Esophagus muscularis mucosa (tissue), 4 donors: Measurements from ENCODE around the gene HSF4. TPM values are rescaled to one million over a fixed set of nuclear protein-coding genes. Genes with fewer than 3 reads are reported as not detected.

Source experiments
- DNase-seq: peaks from one replicate; pipeline ENCODE4 v3.0.0-alpha.2; 2017; ENCODE audit errors: extremely low spot score
- H3K27ac ChIP-seq, 4 donors: fragments of 200-600 bp; sonication (generic); replicated peaks in 1 of 4; 1 replicate in 3 of 4; 2 replicates in 1 of 4; pipeline ENCODE4 v1.5.1; 2016 to 2019; ENCODE audit warnings: mild to moderate bottlenecking in 1 of 4
- H3K27me3 ChIP-seq, 4 donors: fragments of 200-600 bp; sonication (generic); one replicate each; pipeline versions ENCODE4 v1.5.1 to v1.6.0; 2016 to 2019
- H3K36me3 ChIP-seq, 4 donors: fragments of 200-600 bp; sonication (generic); one replicate each; pipeline ENCODE4 v1.5.1; 2016 to 2019
- H3K4me1 ChIP-seq, 4 donors: fragments of 200-600 bp; sonication (generic); one replicate each; pipeline ENCODE4 v1.5.1; 2016 to 2019
- H3K4me3 ChIP-seq, 4 donors: fragments of 200-600 bp; sonication (generic); 1 replicate in 2 of 4; 2 replicates in 2 of 4; pipeline ENCODE4 v1.5.1; 2016 to 2019; ENCODE audit warnings: mild to moderate bottlenecking in 4 of 4, moderate library complexity in 1 of 4
- H3K9me3 ChIP-seq, 4 donors: fragments of 200-600 bp; sonication (generic); 1 replicate in 3 of 4; 2 replicates in 1 of 4; pipeline ENCODE4 v1.5.1; 2016 to 2019
- EP300 ChIP-seq: sonication (generic); formaldehyde crosslinking; IDR thresholded peaks from one replicate; pipeline ENCODE4 v1.6.1; 2017; ENCODE audit warnings: antibody characterized with exemption
- POLR2A ChIP-seq: fragments of 450-650 bp; IDR thresholded peaks from one replicate; pipeline ENCODE4 v1.6.1; 2017; ENCODE audit warnings: antibody characterized with exemption, moderate library complexity, mild to moderate bottlenecking, low read depth
- POLR2AphosphoS5 ChIP-seq, 2 donors: sonication (generic); formaldehyde crosslinking; IDR thresholded peaks; one replicate each; pipeline ENCODE4 v1.6.1; 2017; ENCODE audit warnings: antibody characterized with exemption in 2 of 2
- WGBS: methylation state at CpG from one replicate; pipeline ENCODE4 v1.1.5; 2018; 5-methylcytosine and 5-hydroxymethylcytosine counted together
- intact Hi-C: fragments of 100-400 bp; cut with DNase I; formaldehyde crosslinking; loops from one replicate; pipeline ENCODE4 v1.15.1; 2023
- total RNA-seq, 4 donors: library from RNA; depleted of rRNA; stranded (reverse); fragments of >200 nt; gene quantifications; one replicate each; pipeline versions ENCODE4 v1.1.0 to v1.2.1, GENCODE V29; 2016
- TF ChIP-seq, protein P1 (sequence below), 3 experiments: fragments of 200-600 bp in 2 of 3; fragments of 450-650 bp in 1 of 3; sonication (generic) in 2 of 3; IDR thresholded peaks; one replicate each; pipeline ENCODE4 v1.5.1; 2017 to 2019; ENCODE audit warnings: antibody characterized with exemption in 3 of 3, mild to moderate bottlenecking in 2 of 3, moderate library complexity in 1 of 3

HSF4 gene
- total RNA-seq, 4 donors from 2014 or later = 27.3 to 61.9 (median 41.1) TPM

DNA sequence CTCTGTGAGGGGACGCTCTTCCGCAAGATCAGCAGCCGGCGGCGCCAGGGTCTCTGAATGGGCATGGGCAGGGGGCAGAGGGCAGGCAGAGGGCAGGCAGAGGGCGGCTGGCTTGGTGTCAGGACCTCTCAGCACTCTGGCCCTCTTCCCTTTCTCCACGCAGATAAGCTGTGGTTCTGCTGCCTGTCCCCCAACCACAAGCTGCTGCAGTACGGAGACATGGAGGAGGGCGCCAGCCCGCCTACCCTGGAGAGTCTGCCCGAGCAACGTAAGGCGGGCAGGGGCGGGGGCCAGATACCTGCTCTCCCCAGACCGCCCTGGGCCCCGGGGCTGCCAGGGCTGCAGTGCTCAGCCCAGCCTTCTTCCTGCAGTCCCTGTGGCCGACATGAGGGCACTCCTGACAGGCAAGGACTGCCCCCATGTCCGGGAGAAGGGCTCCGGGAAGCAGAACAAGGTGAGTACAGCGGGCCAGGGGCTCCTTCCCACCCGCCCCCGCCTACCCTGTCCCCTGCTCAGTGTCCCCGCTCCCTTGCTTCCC is 38.5 kb downstream of the HSF4 start:
- Histone ChIP-seq H3K27ac (no peak overlapping the region), H3K4me1 (peaks cover 7 to 20% (median 19%) of the 10 kb centered on the region in 4 donors), H3K36me3 (peaks cover 7 to 63% (median 48%) of the 10 kb centered on the region in 4 donors), H3K9me3 (no peaks in the 10 kb centered on the region), H3K4me3 (no peak overlapping the region), H3K27me3 (no peaks in the 10 kb centered on the region)
- intact Hi-C loops = no loop called here
- DNase-seq = no peak
- 85% methylated on average over 12 of the region's 23 CpGs for WGBS
- no peak for TF ChIP-seq POLR2AphosphoS5 (IDR thresholded peaks at IDR 0.05)
- TF ChIP-seq, protein P1, sequence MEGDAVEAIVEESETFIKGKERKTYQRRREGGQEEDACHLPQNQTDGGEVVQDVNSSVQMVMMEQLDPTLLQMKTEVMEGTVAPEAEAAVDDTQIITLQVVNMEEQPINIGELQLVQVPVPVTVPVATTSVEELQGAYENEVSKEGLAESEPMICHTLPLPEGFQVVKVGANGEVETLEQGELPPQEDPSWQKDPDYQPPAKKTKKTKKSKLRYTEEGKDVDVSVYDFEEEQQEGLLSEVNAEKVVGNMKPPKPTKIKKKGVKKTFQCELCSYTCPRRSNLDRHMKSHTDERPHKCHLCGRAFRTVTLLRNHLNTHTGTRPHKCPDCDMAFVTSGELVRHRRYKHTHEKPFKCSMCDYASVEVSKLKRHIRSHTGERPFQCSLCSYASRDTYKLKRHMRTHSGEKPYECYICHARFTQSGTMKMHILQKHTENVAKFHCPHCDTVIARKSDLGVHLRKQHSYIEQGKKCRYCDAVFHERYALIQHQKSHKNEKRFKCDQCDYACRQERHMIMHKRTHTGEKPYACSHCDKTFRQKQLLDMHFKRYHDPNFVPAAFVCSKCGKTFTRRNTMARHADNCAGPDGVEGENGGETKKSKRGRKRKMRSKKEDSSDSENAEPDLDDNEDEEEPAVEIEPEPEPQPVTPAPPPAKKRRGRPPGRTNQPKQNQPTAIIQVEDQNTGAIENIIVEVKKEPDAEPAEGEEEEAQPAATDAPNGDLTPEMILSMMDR (IDR thresholded peaks at IDR 0.05) = no peak
- TF ChIP-seq EP300 = no peak
- no peak for TF ChIP-seq POLR2A

DNA sequence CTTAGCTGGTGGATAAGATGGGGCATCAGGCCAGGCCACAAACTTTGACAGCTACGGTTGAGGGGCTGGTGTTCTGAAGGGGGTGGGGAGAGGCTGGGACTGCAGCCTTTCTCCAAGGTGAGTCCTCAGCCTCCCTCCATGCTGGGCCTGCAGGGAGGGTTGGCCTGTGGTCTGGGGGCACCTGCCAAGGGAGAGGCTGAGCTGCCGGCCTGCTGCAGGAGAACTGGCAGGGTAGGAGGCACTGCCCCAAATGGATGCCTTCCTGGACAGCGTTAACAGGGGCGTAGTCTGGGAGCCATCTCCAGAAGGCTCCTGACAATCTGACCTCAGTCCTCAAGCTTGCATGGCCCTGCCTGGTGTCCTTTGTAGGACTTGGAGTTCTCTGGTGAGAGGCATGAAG is 39.5 kb downstream of the HSF4 start:
- intact Hi-C loops = no loop called here
- no peaks in the 10 kb centered on the region for H3K27me3 ChIP-seq
- no peak for DNase-seq
- TF ChIP-seq, protein P1 (IDR thresholded peaks at IDR 0.05) = no peak
- no peak for TF ChIP-seq EP300
- no peak for TF ChIP-seq POLR2A
- TF ChIP-seq POLR2AphosphoS5 (IDR thresholded peaks at IDR 0.05) = no peak
- no peak overlapping the region for H3K4me3 ChIP-seq
- H3K36me3 ChIP-seq = peaks cover 7 to 55% (median 41%) of the 10 kb centered on the region in 4 donors
- no peak overlapping the region for H3K27ac ChIP-seq
- H3K9me3 ChIP-seq = no peaks in the 10 kb centered on the region
- WGBS = 82% methylated on average over 2 of the region's 4 CpGs
- peaks cover 4 to 9% (median 9%) of the 10 kb centered on the region in 4 donors for H3K4me1 ChIP-seq

DNA sequence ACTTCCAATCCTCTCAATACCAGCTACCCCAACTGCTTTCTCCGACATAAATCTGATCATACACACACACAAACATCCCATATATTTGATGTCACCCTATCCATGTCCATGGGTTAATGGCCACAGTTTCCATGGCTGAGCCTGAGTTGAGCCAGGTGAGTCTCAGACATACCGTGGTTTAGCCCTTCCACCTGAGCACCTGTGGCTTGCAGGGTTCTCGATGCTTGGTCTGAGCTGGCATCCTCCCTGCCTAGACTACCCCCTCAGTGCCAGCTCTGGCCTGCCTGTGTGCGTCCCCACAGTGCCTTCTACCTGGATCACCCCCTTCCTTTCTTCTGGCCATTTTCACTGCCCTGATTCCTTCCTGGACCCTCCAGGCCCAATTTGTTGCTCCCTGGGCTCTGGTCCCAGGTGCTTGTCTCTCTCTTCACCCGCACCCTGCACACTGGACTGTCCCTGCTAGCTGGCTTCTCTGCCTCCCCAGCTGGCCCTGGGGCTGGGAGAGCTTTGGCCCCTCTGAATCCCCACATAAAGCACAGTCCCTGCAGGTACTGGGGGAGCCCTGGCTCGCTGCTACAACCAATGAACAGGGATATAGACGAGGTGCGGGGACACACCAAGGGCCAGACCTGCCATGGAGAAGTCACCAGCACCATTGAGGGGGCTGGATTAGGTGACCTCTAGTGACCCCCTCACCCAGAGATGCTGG is 41.7 kb downstream of the HSF4 start:
- H3K4me1 ChIP-seq = no peaks in the 10 kb centered on the region
- no peak for DNase-seq
- H3K36me3 ChIP-seq = peaks cover 7 to 60% (median 37%) of the 10 kb centered on the region in 4 donors
- WGBS = 94% methylated on average over 8 of the region's 8 CpGs
- TF ChIP-seq, protein P1 (IDR thresholded peaks at IDR 0.05) = no peak
- TF ChIP-seq EP300 = no peak
- no peak for TF ChIP-seq POLR2AphosphoS5 (IDR thresholded peaks at IDR 0.05)
- TF ChIP-seq POLR2A = no peak
- H3K9me3 ChIP-seq = no peaks in the 10 kb centered on the region
- no peak overlapping the region for H3K4me3 ChIP-seq
- intact Hi-C loops = no loop called here
- no peak overlapping the region for H3K27ac ChIP-seq
- H3K27me3 ChIP-seq = no peaks in the 10 kb centered on the region

DNA sequence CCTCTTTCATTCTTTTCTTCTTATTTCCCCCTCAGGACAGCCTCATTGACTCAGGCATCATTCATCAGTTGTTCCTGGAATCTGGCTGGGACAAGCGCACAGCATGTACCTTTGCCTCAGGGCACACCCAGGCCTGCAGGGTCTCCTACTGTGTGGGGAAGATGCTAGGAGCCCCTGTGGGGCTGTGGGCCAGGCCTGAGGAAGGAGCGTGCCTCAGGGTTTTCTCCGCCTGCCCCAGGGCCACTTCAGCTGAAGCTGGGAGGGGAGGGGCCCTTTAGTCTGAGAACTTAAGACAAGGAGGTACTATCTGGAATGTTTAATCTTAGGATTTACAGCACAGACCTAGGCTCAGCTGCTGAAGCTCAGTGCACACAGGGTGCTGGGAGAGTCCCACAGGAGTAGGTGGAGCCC is 42.3 kb downstream of the HSF4 start:
- DNase-seq = no peak
- H3K4me1 ChIP-seq = no peaks in the 10 kb centered on the region
- no peaks in the 10 kb centered on the region for H3K9me3 ChIP-seq
- intact Hi-C loops = no loop called here
- H3K27me3 ChIP-seq = no peaks in the 10 kb centered on the region
- TF ChIP-seq, protein P1 (IDR thresholded peaks at IDR 0.05) = no peak
- TF ChIP-seq EP300 (no peak), POLR2AphosphoS5 (IDR thresholded peaks at IDR 0.05) (no peak)
- no peak overlapping the region for H3K27ac ChIP-seq
- no peak overlapping the region for H3K4me3 ChIP-seq
- WGBS = 90% methylated on average over 3 of the region's 3 CpGs
- peaks cover 7 to 59% (median 32%) of the 10 kb centered on the region in 4 donors for H3K36me3 ChIP-seq
